MM.1S (cell line): ENCODE data around the gene GH2.

ENCODE experiments used
- EZH2 ChIP-seq: fragments of 300-600 bp; sonication (generic); optimal IDR thresholded peaks from 2 replicates; pipeline ENCODE3; 2017; ENCODE audit warnings: low read depth, mild to moderate bottlenecking, antibody characterized with exemption, low read length, mixed read lengths
- TF ChIP-seq, protein P1 (sequence below): fragments of 300-600 bp; sonication (generic); IDR thresholded peaks from 2 replicates; pipeline ENCODE4 v1.5.1; 2016; ENCODE audit warnings: antibody characterized with exemption, low read length, mixed read lengths

DNA sequence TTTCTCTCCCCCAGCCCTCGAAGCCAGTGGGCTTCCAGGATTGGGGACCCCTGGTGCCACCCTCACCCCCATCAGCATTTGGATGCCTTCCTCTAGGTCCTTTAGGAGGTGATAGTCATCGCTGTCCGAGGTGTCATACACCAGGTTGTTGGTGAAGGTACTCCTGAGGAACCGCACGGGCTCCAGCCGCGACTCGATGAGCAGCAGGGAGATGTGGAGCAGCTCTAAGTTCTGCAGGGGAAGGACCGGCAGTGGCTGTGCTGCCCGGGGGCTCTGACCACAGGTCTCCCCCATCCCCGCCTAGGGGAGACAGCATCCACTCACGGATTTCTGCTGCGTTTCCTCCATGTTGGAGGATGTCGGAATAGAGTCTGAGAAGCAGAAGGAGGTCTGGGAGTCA lies 28.4 kb upstream of the GH2 start:
- TF ChIP-seq, protein P1, sequence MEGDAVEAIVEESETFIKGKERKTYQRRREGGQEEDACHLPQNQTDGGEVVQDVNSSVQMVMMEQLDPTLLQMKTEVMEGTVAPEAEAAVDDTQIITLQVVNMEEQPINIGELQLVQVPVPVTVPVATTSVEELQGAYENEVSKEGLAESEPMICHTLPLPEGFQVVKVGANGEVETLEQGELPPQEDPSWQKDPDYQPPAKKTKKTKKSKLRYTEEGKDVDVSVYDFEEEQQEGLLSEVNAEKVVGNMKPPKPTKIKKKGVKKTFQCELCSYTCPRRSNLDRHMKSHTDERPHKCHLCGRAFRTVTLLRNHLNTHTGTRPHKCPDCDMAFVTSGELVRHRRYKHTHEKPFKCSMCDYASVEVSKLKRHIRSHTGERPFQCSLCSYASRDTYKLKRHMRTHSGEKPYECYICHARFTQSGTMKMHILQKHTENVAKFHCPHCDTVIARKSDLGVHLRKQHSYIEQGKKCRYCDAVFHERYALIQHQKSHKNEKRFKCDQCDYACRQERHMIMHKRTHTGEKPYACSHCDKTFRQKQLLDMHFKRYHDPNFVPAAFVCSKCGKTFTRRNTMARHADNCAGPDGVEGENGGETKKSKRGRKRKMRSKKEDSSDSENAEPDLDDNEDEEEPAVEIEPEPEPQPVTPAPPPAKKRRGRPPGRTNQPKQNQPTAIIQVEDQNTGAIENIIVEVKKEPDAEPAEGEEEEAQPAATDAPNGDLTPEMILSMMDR, result no peak
- TF ChIP-seq EZH2, result no peak
